Body of pancreas (tissue), 4 donors: ENCODE data around the gene SH2B2. TPM values are rescaled to one million over a fixed set of nuclear protein-coding genes. Genes with fewer than 3 reads are reported as not detected.

Experiments
- ATAC-seq: fragments of 150-250 bp; one replicate; pipeline ENCODE4 v1.9.1; 2016
- DNase-seq, 4 donors: peaks; one replicate each; pipeline ENCODE4 v3.0.0-alpha.2; 2019
- H3K27ac ChIP-seq, 4 donors: fragments of 200-600 bp; sonication (generic); 1 replicate in 3 of 4; 2 replicates in 1 of 4; pipeline versions ENCODE4 v1.5.1 to v1.6.1; 2016 to 2019; ENCODE audit warnings: mild to moderate bottlenecking in 1 of 4, mixed read lengths in 1 of 4, moderate library complexity in 1 of 4
- H3K27me3 ChIP-seq, 2 donors: fragments of 200-600 bp; sonication (generic); one replicate each; pipeline ENCODE4 v1.6.0; 2016; ENCODE audit warnings: mild to moderate bottlenecking in 1 of 2
- H3K36me3 ChIP-seq, 2 donors: fragments of 200-600 bp; sonication (generic); replicated peaks in 1 of 2; 2 replicates each; pipeline ENCODE4 v1.5.1; 2016; ENCODE audit warnings: low read depth in 2 of 2; ENCODE audit not compliant: insufficient read depth in 1 of 2
- H3K4me1 ChIP-seq: fragments of 200-600 bp; sonication (generic); one replicate; pipeline ENCODE4 v1.6.0; 2016
- H3K4me3 ChIP-seq, 2 donors: fragments of 200-600 bp; sonication (generic); 1 replicate in 1 of 2; 2 replicates in 1 of 2; pipeline ENCODE4 v1.5.1; 2016 to 2019
- H3K9me3 ChIP-seq, 3 donors: fragments of 200-600 bp; sonication (generic); 1 replicate in 2 of 3; 2 replicates in 1 of 3; pipeline ENCODE4 v1.5.1; 2016
- POLR2A ChIP-seq, 3 donors: fragments of 450-650 bp; IDR thresholded peaks; one replicate each; pipeline ENCODE4 v1.6.1; 2016; ENCODE audit warnings: antibody characterized with exemption in 3 of 3, mild to moderate bottlenecking in 2 of 3
- WGBS, 2 donors: methylation state at CpG; one replicate each; pipeline ENCODE4 v1.1.5; 2017; 5-methylcytosine and 5-hydroxymethylcytosine counted together
- intact Hi-C: fragments of 100-400 bp; cut with DNase I; formaldehyde crosslinking; loops from one replicate; pipeline ENCODE4 v1.15.1; 2023
- total RNA-seq, 2 donors: library from RNA; depleted of rRNA; stranded (reverse); fragments of >200 nt; gene quantifications; one replicate each; pipeline ENCODE4 v1.1.0, GENCODE V29; 2016
- TF ChIP-seq, protein P1 (sequence below), 7 experiments: fragments of 450-650 bp in 4 of 7; fragments of 200-600 bp in 3 of 7; sonication (generic) in 3 of 7; IDR thresholded peaks; one replicate each; pipeline ENCODE4 v1.5.1; 2016 to 2019; ENCODE audit warnings: antibody characterized with exemption in 7 of 7

The SH2B2 gene
- total RNA-seq, 2 donors from 2014 or later: 1.0 to 6.3 TPM

DNA sequence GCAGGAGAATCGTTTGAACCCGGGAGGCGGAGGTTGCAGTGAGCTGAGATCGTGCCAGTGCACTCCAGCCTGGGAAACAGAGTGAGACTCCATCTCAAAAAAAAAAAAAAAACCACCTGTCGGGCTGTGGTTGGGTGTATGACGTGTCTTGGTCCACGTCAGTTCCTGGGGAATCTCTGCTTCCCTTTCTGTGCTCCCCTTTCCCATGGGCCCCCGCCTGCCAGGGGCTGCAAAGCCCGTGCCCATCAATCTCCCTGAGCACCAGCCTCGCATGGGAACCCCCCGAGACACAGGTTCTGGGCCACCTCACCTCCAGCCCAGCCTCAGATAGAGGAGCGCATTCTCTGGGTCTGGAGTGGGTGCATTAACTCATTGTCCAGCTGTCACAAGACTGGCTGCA is 2.3 kb upstream of the SH2B2 start:
- WGBS, 2 donors: 72 to 73% methylated on average over 9 to 12 of the region's 12 CpGs
- H3K4me1 ChIP-seq: peaks cover 25% of the 10 kb centered on the region
- no peak for DNase-seq
- no peaks in the 10 kb centered on the region for H3K36me3 ChIP-seq
- intact Hi-C loops: loop anchor here (5.0 kb wide), 1 partner anchor 108 kb away; no protein-coding TSS in a partner anchor
- no peaks in the 10 kb centered on the region for H3K9me3 ChIP-seq
- no peak for TF ChIP-seq POLR2A (IDR thresholded peaks at IDR 0.05)
- TF ChIP-seq, protein P1, sequence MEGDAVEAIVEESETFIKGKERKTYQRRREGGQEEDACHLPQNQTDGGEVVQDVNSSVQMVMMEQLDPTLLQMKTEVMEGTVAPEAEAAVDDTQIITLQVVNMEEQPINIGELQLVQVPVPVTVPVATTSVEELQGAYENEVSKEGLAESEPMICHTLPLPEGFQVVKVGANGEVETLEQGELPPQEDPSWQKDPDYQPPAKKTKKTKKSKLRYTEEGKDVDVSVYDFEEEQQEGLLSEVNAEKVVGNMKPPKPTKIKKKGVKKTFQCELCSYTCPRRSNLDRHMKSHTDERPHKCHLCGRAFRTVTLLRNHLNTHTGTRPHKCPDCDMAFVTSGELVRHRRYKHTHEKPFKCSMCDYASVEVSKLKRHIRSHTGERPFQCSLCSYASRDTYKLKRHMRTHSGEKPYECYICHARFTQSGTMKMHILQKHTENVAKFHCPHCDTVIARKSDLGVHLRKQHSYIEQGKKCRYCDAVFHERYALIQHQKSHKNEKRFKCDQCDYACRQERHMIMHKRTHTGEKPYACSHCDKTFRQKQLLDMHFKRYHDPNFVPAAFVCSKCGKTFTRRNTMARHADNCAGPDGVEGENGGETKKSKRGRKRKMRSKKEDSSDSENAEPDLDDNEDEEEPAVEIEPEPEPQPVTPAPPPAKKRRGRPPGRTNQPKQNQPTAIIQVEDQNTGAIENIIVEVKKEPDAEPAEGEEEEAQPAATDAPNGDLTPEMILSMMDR (IDR thresholded peaks at IDR 0.05): no peak
- no peak overlapping the region for H3K4me3 ChIP-seq
- ATAC-seq: no peak
- no peak overlapping the region for H3K27ac ChIP-seq
- no peaks in the 10 kb centered on the region for H3K27me3 ChIP-seq

DNA sequence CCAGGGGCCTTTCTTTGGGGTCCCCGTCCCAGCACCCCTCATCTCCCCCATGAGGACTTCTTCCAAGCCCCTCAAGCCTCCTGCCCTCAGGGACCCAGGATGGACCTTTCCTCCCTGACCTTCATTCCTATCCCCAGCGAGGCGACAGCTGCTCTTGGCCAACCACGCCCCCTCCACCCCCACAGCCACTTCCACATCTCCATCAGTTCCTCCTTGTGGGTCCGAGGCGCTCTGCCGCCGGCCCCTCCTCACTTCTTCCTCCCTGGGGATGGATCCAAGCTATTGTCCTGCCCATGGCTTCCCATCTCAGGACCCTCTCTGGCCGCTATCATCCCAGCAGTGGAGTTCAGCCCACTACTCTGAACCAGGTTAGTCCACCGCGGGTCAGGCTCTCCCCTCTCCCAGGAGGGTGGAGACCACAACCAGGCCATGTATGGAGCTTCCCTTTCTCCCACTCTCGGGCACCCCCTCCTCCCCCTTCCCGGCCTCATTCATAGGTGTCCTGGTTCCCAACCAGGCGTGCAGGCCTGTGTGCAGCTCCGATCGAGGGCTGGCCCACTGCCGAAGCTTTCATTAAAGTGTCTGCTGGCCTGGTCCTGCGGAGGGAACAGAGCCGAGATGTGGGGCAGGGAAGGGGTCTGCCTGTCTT is 1.7 kb upstream of the SH2B2 start:
- 55 to 72% methylated on average over 19 of the region's 19 CpGs for WGBS, 2 donors
- no peaks in the 10 kb centered on the region for H3K36me3 ChIP-seq
- no peaks in the 10 kb centered on the region for H3K9me3 ChIP-seq
- H3K4me1 ChIP-seq: peaks cover 25% of the 10 kb centered on the region
- ATAC-seq (no peak), DNase-seq (peak in 2 of 4 donors; percentile 31 to 59)
- no peaks in the 10 kb centered on the region for H3K27me3 ChIP-seq
- no peak overlapping the region for H3K4me3 ChIP-seq
- TF ChIP-seq POLR2A (IDR thresholded peaks at IDR 0.05): no peak
- TF ChIP-seq, protein P1 (IDR thresholded peaks at IDR 0.05): no peak
- H3K27ac ChIP-seq: peak overlapping the region in 3 of 4 donors; percentile 70 to 82 (median 82)
- intact Hi-C loops: loop anchor here (5.0 kb wide), 1 partner anchor 107 kb away; no protein-coding TSS in a partner anchor

DNA sequence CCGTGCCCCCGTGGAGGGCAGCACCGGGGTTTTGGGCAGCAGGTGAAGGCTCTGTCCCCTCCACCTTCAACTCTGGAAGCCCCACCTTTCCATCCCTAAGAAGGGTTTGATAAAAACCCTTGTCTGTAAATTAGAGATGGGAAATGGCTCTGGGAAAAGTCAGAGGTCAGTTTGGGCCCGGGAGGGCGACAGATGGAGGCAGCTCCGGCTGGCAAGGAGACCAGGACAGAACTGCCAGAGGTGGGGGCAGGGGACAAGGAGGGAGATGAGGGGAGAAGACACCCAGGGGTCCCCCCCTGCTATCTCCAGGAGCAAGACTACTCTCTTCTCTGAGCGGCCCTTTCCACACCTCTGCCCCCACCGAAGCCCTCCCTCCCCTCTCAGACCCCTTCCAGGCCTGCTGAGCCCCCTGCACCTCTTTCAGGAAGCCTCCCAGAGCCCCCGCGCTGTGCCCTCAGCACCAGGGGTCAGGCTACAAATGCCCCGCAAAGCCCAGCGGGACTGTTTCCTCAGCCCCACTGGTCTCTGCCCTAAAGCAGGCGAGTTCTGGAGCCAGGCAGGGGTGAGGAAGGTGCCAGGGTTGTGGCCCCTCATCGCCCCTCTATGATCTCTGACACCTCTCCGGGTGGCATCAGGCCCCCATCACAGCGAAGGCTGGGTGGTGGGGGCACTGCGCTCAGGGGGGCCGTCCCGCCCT is 980 bp upstream of the SH2B2 start:
- ATAC-seq (no peak), DNase-seq (no peak)
- Histone ChIP-seq H3K4me3 (peak overlapping the region in 1 of 2 donors; percentile 48), H3K9me3 (no peaks in the 10 kb centered on the region), H3K27ac (peak overlapping the region; percentile 54 to 82 (median 76)), H3K36me3 (no peaks in the 10 kb centered on the region), H3K27me3 (no peaks in the 10 kb centered on the region), H3K4me1 (peaks cover 25% of the 10 kb centered on the region)
- TF ChIP-seq, protein P1 (IDR thresholded peaks at IDR 0.05): no peak
- TF ChIP-seq POLR2A (IDR thresholded peaks at IDR 0.05): no peak
- WGBS, 2 donors: 40 to 49% methylated on average over 10 to 16 of the region's 19 CpGs
- intact Hi-C loops: no loop called here

DNA sequence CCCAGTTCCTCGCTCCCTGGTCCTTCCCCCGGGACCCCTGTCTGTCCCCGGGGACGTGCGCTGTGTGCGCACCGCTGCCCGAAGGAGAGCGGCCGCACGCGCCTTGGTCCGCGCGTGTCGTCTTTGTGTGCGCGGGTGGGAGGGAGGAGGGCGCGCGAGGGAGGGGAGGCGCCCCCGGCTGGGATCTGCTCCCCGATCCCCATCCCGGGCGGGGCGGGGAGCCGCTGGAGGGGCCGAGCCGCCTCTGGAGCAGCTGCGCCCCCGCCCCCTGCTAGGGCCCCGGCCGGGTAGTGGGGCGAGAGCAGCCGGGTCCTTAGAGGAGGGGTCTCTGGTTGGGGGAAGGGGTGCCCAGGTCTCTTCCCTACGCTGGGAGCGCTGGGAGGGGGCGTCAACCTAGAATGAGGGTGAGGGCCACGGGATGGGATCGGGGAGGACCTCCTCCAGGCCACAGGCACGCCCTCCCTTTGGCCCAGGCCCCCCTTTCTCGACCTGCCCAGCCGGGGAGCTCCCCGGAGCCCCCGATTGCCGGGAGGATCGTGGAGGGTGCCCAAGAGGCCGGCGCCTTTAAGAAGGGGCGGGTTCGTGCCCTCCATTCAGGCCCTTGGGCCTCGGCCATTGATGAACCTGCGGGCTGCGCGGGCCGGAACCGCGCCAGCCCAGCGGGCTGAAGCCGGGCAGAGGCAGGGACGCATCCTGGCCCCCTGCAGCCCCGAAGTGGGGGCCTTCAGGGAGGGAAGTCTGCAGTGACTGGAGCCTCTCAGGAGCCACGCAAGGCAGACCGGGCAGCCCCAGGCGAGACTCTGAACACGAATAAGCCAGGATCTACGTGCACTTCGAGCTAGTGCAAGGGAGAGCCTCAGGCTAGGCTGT is 678 bp downstream of the SH2B2 start:
- Histone ChIP-seq H3K4me3 (peak overlapping the region; percentile 74 to 80), H3K4me1 (peaks cover 25% of the 10 kb centered on the region), H3K27ac (peak overlapping the region in 3 of 4 donors; percentile 34 to 56 (median 56)), H3K9me3 (no peaks in the 10 kb centered on the region), H3K36me3 (no peaks in the 10 kb centered on the region), H3K27me3 (no peaks in the 10 kb centered on the region)
- intact Hi-C loops: no loop called here
- DNase-seq: peak; percentile 39 to 61 (median 46)
- ATAC-seq: peak; percentile 46
- TF ChIP-seq, protein P1 (IDR thresholded peaks at IDR 0.05): no peak
- TF ChIP-seq POLR2A (IDR thresholded peaks at IDR 0.05): no peak
- 0% methylated on average over 1 to 58 of the region's 69 CpGs for WGBS, 2 donors
